Measurements from ENCODE around the gene CRYAB.

DNA sequence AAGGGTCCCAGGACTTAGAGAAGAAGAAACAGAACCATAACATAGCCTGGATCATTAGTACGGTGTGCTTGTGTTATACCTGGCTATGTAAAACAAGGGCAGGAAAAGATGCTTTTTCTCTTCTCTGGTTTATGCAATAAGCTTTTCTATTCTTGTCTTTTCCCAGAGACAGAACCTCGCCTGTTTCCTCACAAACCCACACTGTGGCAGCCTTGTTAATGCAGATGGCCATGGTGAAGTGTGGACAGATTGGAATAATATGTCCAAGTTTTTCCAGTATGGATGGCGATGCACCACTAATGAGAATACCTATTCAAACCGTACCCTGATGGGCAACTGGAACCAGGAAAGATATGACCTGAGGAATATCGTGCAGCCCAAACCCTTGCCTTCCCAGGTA, 29.4 kb downstream of the CRYAB start:
- TF ChIP-seq CTCF (IDR thresholded peaks at IDR 0.05; ENCODE audit: low read length) (no peak), EZH2 (optimal IDR thresholded peaks at IDR 0.05; ENCODE audit: low read depth, low read length) (no peak)

Data from MM.1S (cell line).